ENCODE results near the gene TACC2.

TACC2 gene

GRCh38 chr10:122138831-122139625 lies 150.1 kb downstream of the TACC2 start:
- no peak for TF ChIP-seq ARNTL (CRISPR knock-in tag; IDR thresholded peaks at IDR 0.05; ENCODE audit: borderline replicate concordance, low read depth)
- no peak for TF ChIP-seq ZFP3 (CRISPR knock-in tag; IDR thresholded peaks at IDR 0.05)
- no peak for TF ChIP-seq BACH2 (CRISPR knock-in tag; IDR thresholded peaks at IDR 0.05; ENCODE audit: borderline replicate concordance)
- TF ChIP-seq ZNF565 (CRISPR knock-in tag; conservative IDR thresholded peaks at IDR 0.05; ENCODE audit: low read depth) = no peak
- TF ChIP-seq, protein P1, sequence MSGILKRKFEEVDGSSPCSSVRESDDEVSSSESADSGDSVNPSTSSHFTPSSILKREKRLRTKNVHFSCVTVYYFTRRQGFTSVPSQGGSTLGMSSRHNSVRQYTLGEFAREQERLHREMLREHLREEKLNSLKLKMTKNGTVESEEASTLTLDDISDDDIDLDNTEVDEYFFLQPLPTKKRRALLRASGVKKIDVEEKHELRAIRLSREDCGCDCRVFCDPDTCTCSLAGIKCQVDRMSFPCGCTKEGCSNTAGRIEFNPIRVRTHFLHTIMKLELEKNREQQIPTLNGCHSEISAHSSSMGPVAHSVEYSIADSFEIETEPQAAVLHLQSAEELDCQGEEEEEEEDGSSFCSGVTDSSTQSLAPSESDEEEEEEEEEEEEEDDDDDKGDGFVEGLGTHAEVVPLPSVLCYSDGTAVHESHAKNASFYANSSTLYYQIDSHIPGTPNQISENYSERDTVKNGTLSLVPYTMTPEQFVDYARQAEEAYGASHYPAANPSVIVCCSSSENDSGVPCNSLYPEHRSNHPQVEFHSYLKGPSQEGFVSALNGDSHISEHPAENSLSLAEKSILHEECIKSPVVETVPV (CRISPR knock-in tag; IDR thresholded peaks at IDR 0.05) = no peak
- no peak for TF ChIP-seq PATZ1 (CRISPR knock-in tag; IDR thresholded peaks at IDR 0.05; ENCODE audit: borderline replicate concordance)
- TF ChIP-seq CREB5 (CRISPR knock-in tag; IDR thresholded peaks at IDR 0.05; ENCODE audit: low read depth) = no peak
- TF ChIP-seq TOX (CRISPR knock-in tag; IDR thresholded peaks at IDR 0.05; ENCODE audit: borderline replicate concordance) = no peak
- no peak for TF ChIP-seq ESRRG (CRISPR knock-in tag; IDR thresholded peaks at IDR 0.05)
- TF ChIP-seq TSHZ2 (CRISPR knock-in tag; IDR thresholded peaks at IDR 0.05) = no peak
- TF ChIP-seq GLIS3 (CRISPR knock-in tag; IDR thresholded peaks at IDR 0.05) = no peak
- TF ChIP-seq ZC3H10 (CRISPR knock-in tag; IDR thresholded peaks at IDR 0.05) = no peak
- no peak for TF ChIP-seq TCF4 (CRISPR knock-in tag; IDR thresholded peaks at IDR 0.05; ENCODE audit: borderline replicate concordance)
- TF ChIP-seq PPARA (CRISPR knock-in tag; IDR thresholded peaks at IDR 0.05; ENCODE audit: borderline replicate concordance) = no peak
- no peak for TF ChIP-seq ZNF70 (CRISPR knock-in tag; IDR thresholded peaks at IDR 0.05)
- TF ChIP-seq SNAI2 (CRISPR knock-in tag; IDR thresholded peaks at IDR 0.05) = no peak
- TF ChIP-seq ZFP30 (CRISPR knock-in tag; IDR thresholded peaks at IDR 0.05) = no peak
- no peak for TF ChIP-seq RARB (CRISPR knock-in tag; IDR thresholded peaks at IDR 0.05)
- ATAC-seq = peak; percentile 12; the same call in 2 of the 3 replicates

GRCh38 chr10:122139627-122140170 lies 150.7 kb downstream of the TACC2 start:
- peak; percentile 81 for TF ChIP-seq ZNF70 (CRISPR knock-in tag; IDR thresholded peaks at IDR 0.05)
- TF ChIP-seq, protein P2, sequence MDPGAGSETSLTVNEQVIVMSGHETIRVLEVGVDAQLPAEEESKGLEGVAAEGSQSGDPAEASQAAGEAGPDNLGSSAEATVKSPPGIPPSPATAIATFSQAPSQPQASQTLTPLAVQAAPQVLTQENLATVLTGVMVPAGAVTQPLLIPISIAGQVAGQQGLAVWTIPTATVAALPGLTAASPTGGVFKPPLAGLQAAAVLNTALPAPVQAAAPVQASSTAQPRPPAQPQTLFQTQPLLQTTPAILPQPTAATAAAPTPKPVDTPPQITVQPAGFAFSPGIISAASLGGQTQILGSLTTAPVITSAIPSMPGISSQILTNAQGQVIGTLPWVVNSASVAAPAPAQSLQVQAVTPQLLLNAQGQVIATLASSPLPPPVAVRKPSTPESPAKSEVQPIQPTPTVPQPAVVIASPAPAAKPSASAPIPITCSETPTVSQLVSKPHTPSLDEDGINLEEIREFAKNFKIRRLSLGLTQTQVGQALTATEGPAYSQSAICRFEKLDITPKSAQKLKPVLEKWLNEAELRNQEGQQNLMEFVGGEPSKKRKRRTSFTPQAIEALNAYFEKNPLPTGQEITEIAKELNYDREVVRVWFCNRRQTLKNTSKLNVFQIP (CRISPR knock-in tag; IDR thresholded peaks at IDR 0.05; ENCODE audit: borderline replicate concordance, low read depth) = no peak
- TF ChIP-seq GLIS3 (CRISPR knock-in tag; IDR thresholded peaks at IDR 0.05) = 0 out of 2 replicates have a peak, but pooled peaks have one; percentile 65
- TF ChIP-seq RARB (CRISPR knock-in tag; IDR thresholded peaks at IDR 0.05) = no peak
- TF ChIP-seq OSR1 (CRISPR knock-in tag; IDR thresholded peaks at IDR 0.05) = no peak
- peak; percentile 98 for TF ChIP-seq TSHZ2 (CRISPR knock-in tag; IDR thresholded peaks at IDR 0.05)
- TF ChIP-seq TCF4 (CRISPR knock-in tag; IDR thresholded peaks at IDR 0.05; ENCODE audit: borderline replicate concordance) = peak; percentile 99
- no peak for TF ChIP-seq TOX (CRISPR knock-in tag; IDR thresholded peaks at IDR 0.05; ENCODE audit: borderline replicate concordance)
- peak; percentile 20 for ATAC-seq

Data from SK-N-SH treated with all-trans-retinoic acid at 6 μM for 48 hours (cell line).